ENCODE data around the gene KCNK5.

GRCh38 chr6:39172377-39172757, 56.9 kb downstream of the KCNK5 start:
- TF ChIP-seq YY1 (IDR thresholded peaks at IDR 0.05; ENCODE audit: low read depth, low read length): no peak
- no peak for TF ChIP-seq CTCF (IDR thresholded peaks at IDR 0.05; ENCODE audit: control extremely low read depth in 1 of 3, insufficient read depth in 1 of 3, low read depth in 1 of 3, low read length in 3 of 3)
